ENCODE results near the gene SLMAP. TPM values are rescaled to one million over a fixed set of nuclear protein-coding genes. Genes with fewer than 3 reads are reported as not detected.

The SLMAP gene
- total and polyA plus RNA-seq, 2 donors from 2014 or later: 22.0 to 86.1 TPM

- FAIRE-seq: no peak
- intact Hi-C loops (cut with DNase I): no loop called here
- no peak overlapping the region for H3K9ac ChIP-seq (ENCODE audit: low read length in 3 of 3)
Observed at GRCh38 chr3:57737840-57738239, 18.3 kb upstream of the SLMAP start.

DNA sequence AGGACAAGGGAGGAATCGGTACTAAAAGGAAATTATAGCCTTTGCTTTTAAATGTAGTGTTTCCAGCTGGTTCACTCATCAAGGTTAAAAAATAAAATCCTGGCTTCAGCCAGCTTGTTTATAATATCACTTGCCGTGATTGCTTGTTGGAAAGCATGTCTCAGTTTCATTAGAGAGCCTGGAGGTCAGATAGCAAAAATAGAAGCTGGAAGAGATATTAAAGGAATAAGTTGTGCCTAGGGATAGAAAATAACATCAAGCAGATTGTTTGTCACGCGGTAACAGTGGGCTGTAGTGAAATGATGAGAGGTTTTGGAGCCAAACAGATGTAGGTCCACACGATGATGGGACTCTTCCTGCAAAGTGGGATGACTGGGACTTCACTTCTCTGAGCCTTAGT, 17.7 kb upstream of the SLMAP start:
- no peaks in the 10 kb centered on the region for H3K36me3 ChIP-seq (ENCODE audit: control insufficient read depth in 2 of 3, insufficient read depth in 3 of 3, low read length in 3 of 3)
- H3K4me1 ChIP-seq (ENCODE audit: control insufficient read depth in 2 of 3, insufficient read depth in 2 of 3, low read depth in 1 of 3, low read length in 3 of 3): peaks cover 0 to 2% (median 0%) of the 10 kb centered on the region in 3 donors
- intact Hi-C loops (cut with DNase I): no loop called here
- H3K9me3 ChIP-seq (ENCODE audit: control insufficient read depth in 2 of 3, insufficient read depth in 1 of 3, low read length in 3 of 3): no peaks in the 10 kb centered on the region
- no peak overlapping the region for H3K27ac ChIP-seq (ENCODE audit: low read depth in 2 of 2, low read length in 2 of 2)
- no peak for DNase-seq
- TF ChIP-seq, protein P1, sequence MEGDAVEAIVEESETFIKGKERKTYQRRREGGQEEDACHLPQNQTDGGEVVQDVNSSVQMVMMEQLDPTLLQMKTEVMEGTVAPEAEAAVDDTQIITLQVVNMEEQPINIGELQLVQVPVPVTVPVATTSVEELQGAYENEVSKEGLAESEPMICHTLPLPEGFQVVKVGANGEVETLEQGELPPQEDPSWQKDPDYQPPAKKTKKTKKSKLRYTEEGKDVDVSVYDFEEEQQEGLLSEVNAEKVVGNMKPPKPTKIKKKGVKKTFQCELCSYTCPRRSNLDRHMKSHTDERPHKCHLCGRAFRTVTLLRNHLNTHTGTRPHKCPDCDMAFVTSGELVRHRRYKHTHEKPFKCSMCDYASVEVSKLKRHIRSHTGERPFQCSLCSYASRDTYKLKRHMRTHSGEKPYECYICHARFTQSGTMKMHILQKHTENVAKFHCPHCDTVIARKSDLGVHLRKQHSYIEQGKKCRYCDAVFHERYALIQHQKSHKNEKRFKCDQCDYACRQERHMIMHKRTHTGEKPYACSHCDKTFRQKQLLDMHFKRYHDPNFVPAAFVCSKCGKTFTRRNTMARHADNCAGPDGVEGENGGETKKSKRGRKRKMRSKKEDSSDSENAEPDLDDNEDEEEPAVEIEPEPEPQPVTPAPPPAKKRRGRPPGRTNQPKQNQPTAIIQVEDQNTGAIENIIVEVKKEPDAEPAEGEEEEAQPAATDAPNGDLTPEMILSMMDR (IDR thresholded peaks at IDR 0.05; ENCODE audit: borderline replicate concordance, extremely low read depth, insufficient read depth): no peak
- no peak overlapping the region for H3K4me3 ChIP-seq (ENCODE audit: low read length in 3 of 3)
- H3K27me3 ChIP-seq (ENCODE audit: control insufficient read depth, insufficient read depth, low read length): no peaks in the 10 kb centered on the region
- no peak overlapping the region for H3K9ac ChIP-seq (ENCODE audit: low read length in 3 of 3)
- FAIRE-seq: no peak

More at GRCh38 chr3:57737840-57738239, 18.3 kb upstream of the SLMAP start:
- no peaks in the 10 kb centered on the region for H3K9me3 ChIP-seq (ENCODE audit: control insufficient read depth in 2 of 3, insufficient read depth in 1 of 3, low read length in 3 of 3)
- H3K27me3 ChIP-seq (ENCODE audit: control insufficient read depth, insufficient read depth, low read length): no peaks in the 10 kb centered on the region
- TF ChIP-seq, protein P1 (IDR thresholded peaks at IDR 0.05; ENCODE audit: borderline replicate concordance, extremely low read depth, insufficient read depth): no peak
- no peak overlapping the region for H3K27ac ChIP-seq (ENCODE audit: low read depth in 2 of 2, low read length in 2 of 2)
- DNase-seq: no peak
- H3K4me1 ChIP-seq (ENCODE audit: control insufficient read depth in 2 of 3, insufficient read depth in 2 of 3, low read depth in 1 of 3, low read length in 3 of 3): peaks cover 0 to 2% (median 0%) of the 10 kb centered on the region in 3 donors
- H3K4me3 ChIP-seq (ENCODE audit: low read length in 3 of 3): no peak overlapping the region
- no peaks in the 10 kb centered on the region for H3K36me3 ChIP-seq (ENCODE audit: control insufficient read depth in 2 of 3, insufficient read depth in 3 of 3, low read length in 3 of 3)

- H3K27me3 ChIP-seq (ENCODE audit: control insufficient read depth, insufficient read depth, low read length): no peaks in the 10 kb centered on the region
- no peaks in the 10 kb centered on the region for H3K36me3 ChIP-seq (ENCODE audit: control insufficient read depth in 2 of 3, insufficient read depth in 3 of 3, low read length in 3 of 3)
- H3K27ac ChIP-seq (ENCODE audit: low read depth in 2 of 2, low read length in 2 of 2): no peak overlapping the region
- no peak overlapping the region for H3K9ac ChIP-seq (ENCODE audit: low read length in 3 of 3)
- no peak for DNase-seq
- TF ChIP-seq, protein P1 (IDR thresholded peaks at IDR 0.05; ENCODE audit: borderline replicate concordance, extremely low read depth, insufficient read depth): no peak
- peaks cover 0 to 2% (median 0%) of the 10 kb centered on the region in 3 donors for H3K4me1 ChIP-seq (ENCODE audit: control insufficient read depth in 2 of 3, insufficient read depth in 2 of 3, low read depth in 1 of 3, low read length in 3 of 3)
- no peak for FAIRE-seq
- no peak overlapping the region for H3K4me3 ChIP-seq (ENCODE audit: low read length in 3 of 3)
- H3K9me3 ChIP-seq (ENCODE audit: control insufficient read depth in 2 of 3, insufficient read depth in 1 of 3, low read length in 3 of 3): no peaks in the 10 kb centered on the region
- intact Hi-C loops (cut with DNase I): no loop called here
Observed at GRCh38 chr3:57740027-57740426, 16.1 kb upstream of the SLMAP start.

- Histone ChIP-seq H3K27me3 (ENCODE audit: control insufficient read depth, insufficient read depth, low read length) (no peaks in the 10 kb centered on the region), H3K4me3 (ENCODE audit: low read length in 3 of 3) (no peak overlapping the region), H3K4me1 (ENCODE audit: control insufficient read depth in 2 of 3, insufficient read depth in 2 of 3, low read depth in 1 of 3, low read length in 3 of 3) (peaks cover 0 to 2% (median 0%) of the 10 kb centered on the region in 3 donors), H3K36me3 (ENCODE audit: control insufficient read depth in 2 of 3, insufficient read depth in 3 of 3, low read length in 3 of 3) (no peaks in the 10 kb centered on the region), H3K9ac (ENCODE audit: low read length in 3 of 3) (no peak overlapping the region), H3K9me3 (ENCODE audit: control insufficient read depth in 2 of 3, insufficient read depth in 1 of 3, low read length in 3 of 3) (no peaks in the 10 kb centered on the region), H3K27ac (ENCODE audit: low read depth in 2 of 2, low read length in 2 of 2) (no peak overlapping the region)
- FAIRE-seq: no peak
- TF ChIP-seq, protein P1 (IDR thresholded peaks at IDR 0.05; ENCODE audit: borderline replicate concordance, extremely low read depth, insufficient read depth): no peak
- intact Hi-C loops (cut with DNase I): no loop called here
- DNase-seq: no peak
Observed at GRCh38 chr3:57743496-57743895, 12.6 kb upstream of the SLMAP start.

All from kidney (tissue), 14 donors.